Medulla oblongata (tissue), 1 donor: Measurements from ENCODE around the gene DKK1.

Source experiments
- DNase-seq: peaks from one replicate; pipeline ENCODE4 v3.0.0-alpha.2; 2015; ENCODE audit errors: extremely low spot score

The DKK1 gene

GRCh38 chr10:52313933-52314821, at the start of gene DKK1:
Gene DKK1, plus strand, starts transcription at chr10:52314281. Its CDS starts 154 bp downstream, at chr10:52314435.
- DNase-seq, result peak; percentile 73

DNA sequence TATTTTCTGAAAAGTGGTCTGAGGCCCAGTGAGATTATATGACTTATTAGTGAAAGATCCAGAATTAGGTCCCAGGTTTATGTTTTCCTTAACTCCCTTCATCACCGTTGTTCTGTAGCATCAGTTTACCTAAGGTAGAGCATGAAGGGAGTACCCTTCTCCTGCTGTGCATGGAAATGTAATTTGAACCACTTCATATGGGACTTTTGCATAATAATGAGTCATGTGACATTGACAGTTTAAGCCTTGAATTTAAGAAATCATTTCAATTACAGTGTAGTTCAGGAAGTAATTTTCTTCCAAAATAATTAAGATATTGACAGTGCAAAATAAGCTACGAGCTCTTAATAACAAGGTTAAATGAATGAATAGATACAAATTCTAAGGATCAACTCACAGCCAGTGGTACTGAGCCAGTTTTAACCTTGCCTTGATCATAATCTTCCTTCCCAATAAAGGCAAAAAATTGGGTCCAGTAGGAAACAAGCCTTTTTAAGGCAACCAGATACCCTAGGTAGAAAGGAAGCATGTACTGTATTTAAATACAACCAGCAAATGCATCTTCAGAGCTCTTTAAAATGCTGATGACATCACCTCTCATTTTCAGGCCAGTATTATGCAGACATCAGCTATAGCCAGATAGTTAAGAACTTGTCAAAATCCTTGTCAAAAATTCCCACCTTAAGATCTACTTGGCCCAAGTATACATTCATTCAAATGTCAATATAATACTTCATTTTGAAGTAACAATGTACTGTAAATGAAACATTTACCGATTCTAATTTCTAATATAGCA, 48.8 kb upstream of the DKK1 start:
- no peak for DNase-seq

DNA sequence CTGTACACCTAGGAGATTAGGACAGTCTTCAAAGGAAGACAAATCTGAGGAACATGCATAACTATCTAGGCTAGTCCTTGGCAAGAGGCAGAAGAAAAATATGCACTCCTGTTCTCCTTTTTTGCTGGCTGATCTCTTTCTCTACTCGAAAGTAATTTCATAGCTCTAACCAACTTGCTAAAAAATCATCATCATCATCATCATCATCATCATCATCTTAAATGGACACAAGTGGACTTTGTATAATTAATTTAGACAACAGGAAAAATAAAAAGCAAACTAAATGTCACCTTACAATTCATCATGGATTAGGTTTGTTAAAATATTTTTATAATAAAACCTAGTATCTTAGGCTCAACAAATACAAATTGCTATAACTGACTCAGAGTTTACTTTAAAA, 47.2 kb upstream of the DKK1 start:
- DNase-seq, result no peak

DNA sequence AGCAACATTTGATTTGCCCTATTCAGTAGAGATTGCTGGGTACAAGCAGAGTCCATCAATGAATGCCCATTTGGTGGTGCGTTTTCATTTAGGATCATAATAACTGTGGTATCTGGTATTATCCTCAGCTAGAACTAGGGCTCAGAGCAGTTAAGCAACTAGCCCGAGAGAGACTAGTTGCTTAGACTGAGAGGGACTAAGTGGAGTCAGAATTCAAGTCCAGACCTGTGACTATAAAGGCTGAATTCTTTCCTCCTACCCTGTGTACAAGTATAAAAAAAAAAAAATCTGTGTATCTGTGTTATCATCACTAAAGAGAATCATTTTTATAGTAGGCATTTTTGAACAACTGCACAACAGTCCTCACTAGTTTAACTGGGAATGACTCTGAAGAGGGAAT, 45.3 kb upstream of the DKK1 start:
- no peak for DNase-seq

DNA sequence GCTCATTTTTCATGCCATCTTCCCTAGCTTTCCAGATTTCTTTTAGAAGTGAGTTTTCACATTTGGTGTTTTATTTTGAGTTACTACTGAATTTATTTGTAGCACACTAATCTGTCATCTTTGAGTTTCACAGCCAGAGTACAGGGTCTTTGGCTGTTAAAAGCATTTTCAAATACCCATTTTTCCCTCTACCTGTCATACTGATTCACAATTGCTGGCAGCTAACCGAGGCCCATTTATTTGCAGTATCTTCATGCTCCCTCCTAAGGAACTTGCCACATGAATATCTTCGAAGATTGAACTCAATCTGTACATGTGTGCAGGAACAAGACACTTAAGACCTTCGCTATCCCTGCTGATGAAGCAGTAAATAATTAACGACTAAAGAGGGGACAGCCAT, 44.8 kb upstream of the DKK1 start:
- no peak for DNase-seq

GRCh38 chr10:52276163-52276562, 37.9 kb upstream of the DKK1 start:
- DNase-seq, result no peak

GRCh38 chr10:52276986-52277385, 37.1 kb upstream of the DKK1 start:
- no peak for DNase-seq

GRCh38 chr10:52279546-52279945, 34.5 kb upstream of the DKK1 start:
- DNase-seq, result no peak

- DNase-seq, result no peak
Measured at GRCh38 chr10:52280051-52280450, 34.0 kb upstream of the DKK1 start.

GRCh38 chr10:52283174-52283573, 30.9 kb upstream of the DKK1 start:
- DNase-seq, result no peak

- DNase-seq, result no peak
Measured at GRCh38 chr10:52284416-52285013, 29.6 kb upstream of the DKK1 start.

DNA sequence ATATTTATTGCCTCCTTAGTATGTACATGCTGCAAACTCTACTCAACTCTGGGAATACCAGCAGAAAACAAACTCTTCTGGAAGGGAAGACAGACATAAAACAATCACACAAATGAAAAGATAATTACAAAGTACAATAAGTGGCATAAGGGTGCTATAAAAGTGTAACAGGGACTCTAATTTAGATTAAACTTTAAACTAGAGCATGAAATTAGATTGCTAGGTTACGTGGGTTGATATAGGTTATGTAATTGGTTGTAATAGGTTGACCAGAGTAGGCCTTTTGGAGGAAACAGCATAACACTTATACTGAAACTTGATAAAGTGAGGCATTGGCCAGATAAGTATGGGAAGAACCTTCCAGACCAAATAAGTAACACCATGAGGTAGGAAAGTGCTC, 26.2 kb upstream of the DKK1 start:
- no peak for DNase-seq

- DNase-seq, result no peak
Measured at GRCh38 chr10:52297747-52298146, 16.3 kb upstream of the DKK1 start.

DNA sequence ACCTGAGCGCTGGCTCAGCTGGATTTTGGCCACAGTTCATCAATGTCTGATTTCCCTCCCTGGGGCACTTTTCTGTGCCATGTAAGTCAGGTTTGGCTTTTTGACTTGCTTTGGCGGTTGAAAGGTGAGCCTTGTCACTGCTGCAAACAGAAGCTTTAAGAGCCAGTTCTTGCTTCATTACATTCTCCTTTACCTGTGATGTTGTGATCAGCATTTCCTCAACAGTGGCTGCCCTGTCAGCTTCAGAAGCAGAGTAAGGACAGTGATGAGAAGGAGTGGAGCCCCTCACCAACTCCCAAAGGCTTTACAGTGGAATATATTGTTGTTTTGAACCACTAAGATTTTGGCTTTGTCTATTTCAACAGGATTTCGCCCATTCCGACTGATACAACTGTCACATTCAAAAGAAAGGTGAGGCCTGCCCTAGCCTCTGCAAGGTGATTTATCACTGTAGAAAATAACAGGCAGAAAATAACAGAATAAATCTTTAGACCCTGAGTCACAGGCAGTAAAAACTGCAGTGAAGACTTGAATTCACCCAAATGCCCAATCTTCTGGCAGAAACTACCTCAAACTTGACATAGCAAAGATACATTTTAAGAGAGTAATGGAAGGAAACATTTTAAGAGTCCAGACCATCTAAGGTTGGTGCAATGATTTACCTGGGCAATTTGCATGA, 13.3 kb upstream of the DKK1 start:
- DNase-seq, result no peak

- peak; percentile 77 for DNase-seq
Measured at GRCh38 chr10:52308251-52309031, 5.6 kb upstream of the DKK1 start.

- no peak for DNase-seq
Measured at GRCh38 chr10:52312942-52313255, 1.2 kb upstream of the DKK1 start.

- DNase-seq, result peak; percentile 12
Measured at GRCh38 chr10:52313256-52313932, 687 bp upstream of the DKK1 start.

GRCh38 chr10:52314822-52315552, 906 bp downstream of the DKK1 start:
- no peak for DNase-seq

- no peak for DNase-seq
Measured at GRCh38 chr10:52316001-52316400, 1.9 kb downstream of the DKK1 start.

GRCh38 chr10:52316500-52316899, 2.4 kb downstream of the DKK1 start:
- DNase-seq, result no peak
